Cerebellar nuclear complex (tissue), 1 donor: Measurements from ENCODE around the gene PUDP.

Source experiments
- DNase-seq, 2 experiments: peaks; one replicate each; lab custom pipeline; 2025; lab: John Stamatoyannopoulos, UW

The PUDP gene

GRCh38 chrX:7146703-7147412 lies 1.1 kb downstream of the PUDP start:
- no peak for DNase-seq

- no peak for DNase-seq
Measured at GRCh38 chrX:7146020-7146702, 1.8 kb downstream of the PUDP start.

GRCh38 chrX:7145454-7145853 lies 2.5 kb downstream of the PUDP start:
- no peak for DNase-seq

GRCh38 chrX:7143941-7144525 lies 3.9 kb downstream of the PUDP start:
- DNase-seq = no peak

- DNase-seq = no peak
Measured at GRCh38 chrX:7143076-7143475, 4.9 kb downstream of the PUDP start.

GRCh38 chrX:7139202-7140081 lies 8.5 kb downstream of the PUDP start:
- no peak for DNase-seq

- DNase-seq = no peak
Measured at GRCh38 chrX:7134981-7135380, 13.0 kb downstream of the PUDP start.

- no peak for DNase-seq
Measured at GRCh38 chrX:7133050-7133440, 14.9 kb downstream of the PUDP start.

GRCh38 chrX:7132335-7133049 lies 15.5 kb downstream of the PUDP start:
- DNase-seq = no peak

GRCh38 chrX:7131621-7132020 lies 16.3 kb downstream of the PUDP start:
- no peak for DNase-seq

- DNase-seq = no peak
Measured at GRCh38 chrX:7127056-7127455, 20.9 kb downstream of the PUDP start.

- DNase-seq = no peak
Measured at GRCh38 chrX:7120878-7121219, 27.1 kb downstream of the PUDP start.

GRCh38 chrX:7119950-7120877 lies 27.7 kb downstream of the PUDP start:
- DNase-seq = no peak

GRCh38 chrX:7117587-7117986 lies 30.4 kb downstream of the PUDP start:
- no peak for DNase-seq

- DNase-seq = no peak
Measured at GRCh38 chrX:7116081-7116480, 31.9 kb downstream of the PUDP start.

- no peak for DNase-seq
Measured at GRCh38 chrX:7115557-7115956, 32.4 kb downstream of the PUDP start.

GRCh38 chrX:7112071-7112470 lies 35.9 kb downstream of the PUDP start:
- DNase-seq = no peak

- DNase-seq = no peak
Measured at GRCh38 chrX:7111518-7111917, 36.4 kb downstream of the PUDP start.

GRCh38 chrX:7110821-7111276 lies 37.1 kb downstream of the PUDP start:
- no peak for DNase-seq
